H1 (cell line): Measurements from ENCODE around the gene LSM2. TPM values are rescaled to one million over a fixed set of nuclear protein-coding genes. Genes with fewer than 3 reads are reported as not detected.
A peak's percentile ranks its signal among the peaks of the same experiment; 100 is the strongest.

Source experiments
- CTCF ChIA-PET: fragments of 300-600 bp; sonication (Branson Sonifier 250); formaldehyde crosslinking; loops from one replicate; lab custom pipeline; 2021; ENCODE audit not compliant: partially characterized antibody; lab: Charles Lee
- POLR2A ChIA-PET: fragments of 300-600 bp; sonication (Branson Sonifier 250); formaldehyde crosslinking; loops from one replicate; lab custom pipeline; 2021; ENCODE audit warnings: inconsistent platforms; ENCODE audit not compliant: partially characterized antibody; lab: Charles Lee
- DNase-seq, 2 experiments: peaks; one replicate each; pipeline versions ENCODE4 v3.0.0 to v3.0.0-alpha.2; 2010 to 2022; ENCODE audit warnings: low spot score in 2 of 2, low read depth in 1 of 2, mixed read lengths in 1 of 2
- FAIRE-seq: peaks from 2 replicates; lab custom pipeline; 2011; peaks lifted over from hg19 to GRCh38; lab: Jason Lieb, UNC
- H2AFZ ChIP-seq: 2 replicates; pipeline ENCODE4 v1.8.1; 2012; ENCODE audit warnings: low read length, inconsistent platforms
- H2AK5ac ChIP-seq: 2 replicates; pipeline ENCODE4 v1.6.1; 2013; ENCODE audit warnings: low read depth, low read length
- H2BK120ac ChIP-seq: replicated peaks from 2 replicates; pipeline ENCODE3; 2013; ENCODE audit warnings: low read depth, low read length, inconsistent platforms
- H2BK12ac ChIP-seq: 2 replicates; pipeline ENCODE4 v1.6.1; 2013; ENCODE audit warnings: low read depth, low read length
- H2BK15ac ChIP-seq: 2 replicates; pipeline ENCODE4 v1.6.1; 2013; ENCODE audit warnings: low read length
- H2BK20ac ChIP-seq: 2 replicates; pipeline ENCODE4 v1.6.1; 2013; ENCODE audit warnings: low read length
- H2BK5ac ChIP-seq: 2 replicates; pipeline ENCODE4 v1.6.1; 2013; ENCODE audit warnings: low read depth, low read length
- H3K14ac ChIP-seq: 2 replicates; pipeline ENCODE4 v1.6.1; 2013; ENCODE audit warnings: inconsistent platforms; ENCODE audit not compliant: insufficient read length
- H3K18ac ChIP-seq: 2 replicates; pipeline ENCODE4 v1.6.1; 2013; ENCODE audit warnings: low read length; ENCODE audit errors: extremely low read depth
- H3K23ac ChIP-seq: 2 replicates; pipeline ENCODE4 v1.6.1; 2013; ENCODE audit warnings: inconsistent platforms; ENCODE audit not compliant: insufficient read length
- H3K23me2 ChIP-seq: 2 replicates; pipeline ENCODE4 v1.6.1; 2013; ENCODE audit warnings: low read depth, low read length
- H3K27ac ChIP-seq: 2 replicates; pipeline ENCODE4 v1.6.1; 2011; ENCODE audit warnings: low read depth, low read length, inconsistent platforms
- H3K27me3 ChIP-seq, 4 experiments: replicated peaks in 1 of 4; 1 replicate in 1 of 4; 2 replicates in 3 of 4; pipeline versions ENCODE4 v1.6.1 to v1.8.1; 2011 to 2013; ENCODE audit warnings: low read length in 3 of 4, mild to moderate bottlenecking in 3 of 4, inconsistent platforms in 2 of 4, mixed read lengths in 2 of 4, moderate library complexity in 1 of 4; ENCODE audit not compliant: control insufficient read depth in 3 of 4, insufficient read depth in 3 of 4; ENCODE audit errors: extremely low read depth in 1 of 4
- H3K36me3 ChIP-seq, 4 experiments: 2 replicates each; pipeline versions ENCODE4 v1.6.1 to v1.8.1; 2011 to 2013; ENCODE audit warnings: mild to moderate bottlenecking in 4 of 4, low read length in 3 of 4, moderate library complexity in 2 of 4, control low read depth in 1 of 4, inconsistent platforms in 1 of 4; ENCODE audit not compliant: insufficient read depth in 4 of 4, control insufficient read depth in 2 of 4
- H3K4ac ChIP-seq: replicated peaks from 2 replicates; pipeline ENCODE3; 2013; ENCODE audit warnings: low read length, low read depth, mixed read lengths, inconsistent platforms; ENCODE audit not compliant: insufficient read length
- H3K4me1 ChIP-seq, 4 experiments: replicated peaks in 1 of 4; 1 replicate in 1 of 4; 2 replicates in 3 of 4; pipeline versions ENCODE4 v1.6.1 to v1.8.1; 2011 to 2013; ENCODE audit warnings: low read length in 3 of 4, inconsistent platforms in 2 of 4, mixed read lengths in 1 of 4; ENCODE audit not compliant: insufficient read depth in 4 of 4, control insufficient read depth in 3 of 4
- H3K4me2 ChIP-seq, 2 experiments: 2 replicates each; pipeline versions ENCODE4 v1.6.1 to v1.8.1; 2011 to 2013; ENCODE audit warnings: low read depth in 2 of 2, low read length in 2 of 2, control low read depth in 1 of 2, inconsistent platforms in 1 of 2, mild to moderate bottlenecking in 1 of 2; ENCODE audit not compliant: insufficient read depth in 1 of 2
- H3K4me3 ChIP-seq, 4 experiments: fragments of 200-600, 300-600 bp in 1 of 4; sonication (generic), shearing (Covaris generic), sonication (Bioruptor Twin) in 1 of 4; 2 replicates each; pipeline versions ENCODE4 v1.5.1 to v1.8.1; 2011 to 2016; ENCODE audit warnings: low read length in 4 of 4, low read depth in 3 of 4, control low read depth in 2 of 4, inconsistent platforms in 2 of 4, mild to moderate bottlenecking in 2 of 4, mixed read lengths in 1 of 4, moderate library complexity in 1 of 4; ENCODE audit not compliant: insufficient read depth in 2 of 4; ENCODE audit errors: extremely low read depth in 1 of 4
- H3K56ac ChIP-seq: replicated peaks from 2 replicates; pipeline ENCODE3; 2013; ENCODE audit warnings: low read depth, mild to moderate bottlenecking, mixed read lengths, low read length, inconsistent platforms; ENCODE audit not compliant: insufficient read length
- H3K79me1 ChIP-seq: 2 replicates; pipeline ENCODE4 v1.6.1; 2013; ENCODE audit warnings: low read depth, low read length, control low read depth
- H3K79me2 ChIP-seq, 2 experiments: 2 replicates each; pipeline versions ENCODE4 v1.6.1 to v1.8.1; 2012 to 2013; ENCODE audit warnings: low read length in 2 of 2, mild to moderate bottlenecking in 2 of 2, inconsistent platforms in 1 of 2; ENCODE audit not compliant: insufficient read depth in 2 of 2, control insufficient read depth in 1 of 2
- H3K9ac ChIP-seq, 4 experiments: replicated peaks in 1 of 4; 1 replicate in 1 of 4; 2 replicates in 3 of 4; pipeline versions ENCODE4 v1.6.1 to v1.8.1; 2011 to 2013; ENCODE audit warnings: low read depth in 3 of 4, low read length in 3 of 4, control low read depth in 2 of 4, mild to moderate bottlenecking in 2 of 4, moderate library complexity in 2 of 4, inconsistent platforms in 1 of 4; ENCODE audit errors: extremely low read depth in 1 of 4
- H3K9me3 ChIP-seq, 2 experiments: 2 replicates each; pipeline versions ENCODE4 v1.6.1 to v1.8.1; 2012 to 2013; ENCODE audit warnings: mild to moderate bottlenecking in 2 of 2, moderate library complexity in 2 of 2, control low read depth in 1 of 2, inconsistent platforms in 1 of 2, low read depth in 1 of 2, low read length in 1 of 2, mixed read lengths in 1 of 2; ENCODE audit not compliant: insufficient read depth in 2 of 2
- H4K20me1 ChIP-seq, 2 experiments: replicated peaks in 1 of 2; 2 replicates each; pipeline versions ENCODE3 to v1.8.1; 2011 to 2013; ENCODE audit warnings: inconsistent platforms in 2 of 2, low read length in 2 of 2, mild to moderate bottlenecking in 1 of 2; ENCODE audit not compliant: insufficient read depth in 2 of 2, control insufficient read depth in 1 of 2
- H4K5ac ChIP-seq: 2 replicates; pipeline ENCODE4 v1.6.1; 2013; ENCODE audit warnings: low read length, low read depth, mixed read lengths, inconsistent platforms; ENCODE audit not compliant: insufficient read length
- H4K8ac ChIP-seq: 2 replicates; pipeline ENCODE4 v1.8.0; 2013; ENCODE audit warnings: mild to moderate bottlenecking, moderate library complexity, low read length, inconsistent platforms; ENCODE audit not compliant: insufficient read depth; ENCODE audit errors: extremely low read depth
- H4K91ac ChIP-seq: replicated peaks from 2 replicates; pipeline ENCODE3; 2013; ENCODE audit warnings: low read length, mixed read lengths, inconsistent platforms; ENCODE audit not compliant: insufficient read length
- BACH1 ChIP-seq: IDR thresholded peaks from 2 replicates; pipeline ENCODE4 v1.6.1; 2012; ENCODE audit warnings: low read length, improper control_type of control experiment
- POLR2A ChIP-seq, 2 experiments: IDR thresholded peaks; 1 replicate in 1 of 2; 2 replicates in 1 of 2; pipeline ENCODE4 v1.6.1; 2011; ENCODE audit warnings: low read depth in 2 of 2, low read length in 2 of 2, mild to moderate bottlenecking in 2 of 2; ENCODE audit errors: control extremely low read depth in 1 of 2
- POU5F1 ChIP-seq: IDR thresholded peaks from 2 replicates; pipeline ENCODE4 v1.6.1; 2011; ENCODE audit warnings: low read depth, mild to moderate bottlenecking, low read length, moderate library complexity
- RBBP5 ChIP-seq: IDR thresholded peaks from 2 replicates; pipeline ENCODE4 v1.7.1; 2012; ENCODE audit warnings: low read depth, mild to moderate bottlenecking, inconsistent platforms, low read length, moderate library complexity, borderline replicate concordance
- SIN3A ChIP-seq, 2 experiments: IDR thresholded peaks in 1 of 2; conservative IDR thresholded peaks in 1 of 2; 2 replicates each; pipeline ENCODE4 v1.6.1; 2011 to 2012; ENCODE audit warnings: low read length in 2 of 2, improper control_type of control experiment in 1 of 2, low read depth in 1 of 2, mild to moderate bottlenecking in 1 of 2
- SUZ12 ChIP-seq: fragments of 200-600 bp; sonication (generic); IDR thresholded peaks from 2 replicates; pipeline ENCODE4 v1.6.1; 2012; ENCODE audit warnings: mild to moderate bottlenecking, inconsistent platforms, low read length, moderate library complexity, mixed read lengths
- YY1 ChIP-seq: IDR thresholded peaks from 2 replicates; pipeline ENCODE4 v1.6.1; 2011; ENCODE audit warnings: low read depth, mild to moderate bottlenecking, low read length
- WGBS, 2 experiments: shearing (Covaris generic) in 1 of 2; methylation state at CpG; one replicate each; pipeline versions ENCODE4 v1.1.6 to v1.1.7; 2013 to 2015; ENCODE audit warnings: low lambda C conversion rate in 2 of 2, mixed read lengths in 2 of 2, inconsistent platforms in 1 of 2, low coverage in 1 of 2, missing lambda C conversion rate in 1 of 2; ENCODE audit not compliant: insufficient replicate concordance in 2 of 2, insufficient coverage in 1 of 2, insufficient read length in 1 of 2; ENCODE audit errors: extremely low coverage in 1 of 2, missing lambda C conversion rate in 1 of 2; 5-methylcytosine and 5-hydroxymethylcytosine counted together
- polyA plus RNA-seq, 7 experiments: library from polyadenylated mRNA; depleted of rRNA in 3 of 7; stranded (reverse) in 5 of 7; unstranded in 2 of 7; fragments of >200 nt in 5 of 7; fragments of 200-250 nt in 2 of 7; gene quantifications; 1 replicate in 5 of 7; 2 replicates in 1 of 7; 4 replicates in 1 of 7; pipeline versions ENCODE4 v1.2.1 to v1.2.3, GENCODE V29; 2011 to 2013; ENCODE audit warnings: missing spikeins in 2 of 7, mixed read lengths in 2 of 7
- total RNA-seq: library from RNA; stranded (reverse); fragmentation: NEBNext Ultra II Directional; extraction: Animal tissue kit (Norgen Biotek cat#: 25700); gene quantifications from 2 replicates; pipeline ENCODE4 v1.2.1, GENCODE V29; 2021
- TF ChIP-seq, protein P1 (sequence below), 3 experiments: IDR thresholded peaks; 1 replicate in 2 of 3; 2 replicates in 1 of 3; pipeline versions ENCODE4 v1.5.1 to v1.6.1; 2011; ENCODE audit warnings: low read length in 3 of 3, mild to moderate bottlenecking in 3 of 3, inconsistent platforms in 2 of 3, low read depth in 1 of 3, moderate library complexity in 1 of 3; ENCODE audit not compliant: insufficient read depth in 1 of 3; ENCODE audit errors: control extremely low read depth in 1 of 3

The LSM2 gene
- total and polyA plus RNA-seq, 2 of the 8 experiments (the other 6 are each of a cell fraction or from before 2014, with no cell fraction given), result 127 to 168 TPM

DNA sequence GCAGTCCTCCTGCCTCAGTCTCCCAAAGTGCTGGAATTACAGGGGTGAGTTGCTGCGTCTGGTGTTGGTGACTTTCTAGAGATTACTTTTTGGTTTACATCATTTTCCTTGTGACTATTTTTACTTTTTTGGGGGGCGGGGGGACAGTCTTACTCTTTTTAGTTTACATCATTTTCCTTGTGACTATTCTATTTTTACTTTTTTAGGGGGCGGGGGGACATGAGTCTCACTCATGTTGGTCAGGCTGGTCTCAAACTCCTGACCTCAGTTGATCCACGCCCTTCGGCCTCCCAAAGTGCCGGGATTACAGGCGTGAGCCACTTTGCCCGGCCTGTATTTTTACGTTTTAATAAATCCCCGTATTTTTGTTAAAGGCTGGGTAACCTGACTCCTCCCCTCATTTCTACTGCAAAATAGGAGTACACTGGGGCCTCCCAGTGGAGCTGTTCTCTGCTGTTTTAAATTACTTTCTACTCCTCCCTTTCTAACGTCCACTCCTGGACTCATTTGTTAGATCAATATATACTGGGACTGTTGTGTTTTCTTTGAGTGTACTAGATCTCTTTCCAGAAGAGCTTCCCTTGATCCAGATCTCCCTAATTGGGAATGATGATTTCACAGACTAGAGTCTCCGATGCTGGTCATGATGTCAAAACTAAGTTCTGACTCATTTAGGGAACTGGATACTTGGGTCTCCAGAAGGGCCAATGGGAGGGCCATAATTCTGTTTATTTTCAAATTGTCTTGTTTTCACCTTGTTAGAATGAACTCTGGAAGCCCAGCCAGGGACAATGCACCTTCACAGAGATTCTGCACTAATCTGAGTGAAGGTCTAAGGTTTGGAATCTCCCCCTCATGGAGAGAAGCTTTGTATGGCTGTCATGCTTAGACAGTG, 30.0 kb upstream of the LSM2 start:
- H2BK20ac ChIP-seq, result no peak overlapping the region
- no peak overlapping the region for H4K5ac ChIP-seq
- H4K8ac ChIP-seq, result no peak overlapping the region
- no peak overlapping the region for H3K23ac ChIP-seq
- H2BK12ac ChIP-seq, result no peak overlapping the region
- FAIRE-seq (no peak), DNase-seq (no peak)
- H3K23me2 ChIP-seq, result peaks cover 15% of the 10 kb centered on the region
- peaks cover 3% of the 10 kb centered on the region; the same call in 1 of the 2 replicates for H3K79me1 ChIP-seq
- H3K9me3 ChIP-seq, result no peaks in the 10 kb centered on the region
- peak overlapping the region; percentile 2; the same call in 1 of the 2 replicates for H3K27ac ChIP-seq
- peak overlapping the region; percentile 70 to 99 (median 92) for H3K4me3 ChIP-seq
- peak overlapping the region; percentile 84 to 99 for H3K4me2 ChIP-seq
- H2BK5ac ChIP-seq, result 0 out of 2 replicates have a peak overlapping the region, but pooled peaks have one; percentile 32
- H3K56ac ChIP-seq, result peak overlapping the region; percentile 79
- H4K91ac ChIP-seq, result no peak overlapping the region
- H3K9ac ChIP-seq, result peak overlapping the region; percentile 58 to 96 (median 84)
- peak overlapping the region; percentile 12 for H3K4ac ChIP-seq
- peaks cover 2 to 9% (median 6%) of the 10 kb centered on the region in 4 experiments; a peak in 4 of 7 replicates for H3K4me1 ChIP-seq
- 37% methylated on average over 12 of the region's 12 CpGs; no CpG with 5 or more reads in 1 of the 2 experiments for WGBS, 2 experiments
- no peak overlapping the region for H3K14ac ChIP-seq
- peaks cover 17 to 38% of the 10 kb centered on the region in 2 experiments for H3K79me2 ChIP-seq
- H2AFZ ChIP-seq, result no peak overlapping the region
- H3K18ac ChIP-seq, result peak overlapping the region; percentile 4; the same call in 1 of the 2 replicates
- 0 out of 4 replicates have a peak, but pooled peaks of 1 of the 2 experiments have one; percentile 22 for TF ChIP-seq SIN3A (conservative IDR thresholded peaks at IDR 0.05 in 1 of 2, IDR thresholded peaks at IDR 0.05 in 1 of 2; ENCODE audit: low read depth in 1 of 2, low read length in 2 of 2)
- TF ChIP-seq POLR2A (IDR thresholded peaks at IDR 0.05; ENCODE audit: control extremely low read depth in 1 of 2, low read depth in 2 of 2, low read length in 2 of 2), result peak in 1 of 2 experiments; percentile 42; a peak in 1 of 3 replicates
- TF ChIP-seq, protein P1, sequence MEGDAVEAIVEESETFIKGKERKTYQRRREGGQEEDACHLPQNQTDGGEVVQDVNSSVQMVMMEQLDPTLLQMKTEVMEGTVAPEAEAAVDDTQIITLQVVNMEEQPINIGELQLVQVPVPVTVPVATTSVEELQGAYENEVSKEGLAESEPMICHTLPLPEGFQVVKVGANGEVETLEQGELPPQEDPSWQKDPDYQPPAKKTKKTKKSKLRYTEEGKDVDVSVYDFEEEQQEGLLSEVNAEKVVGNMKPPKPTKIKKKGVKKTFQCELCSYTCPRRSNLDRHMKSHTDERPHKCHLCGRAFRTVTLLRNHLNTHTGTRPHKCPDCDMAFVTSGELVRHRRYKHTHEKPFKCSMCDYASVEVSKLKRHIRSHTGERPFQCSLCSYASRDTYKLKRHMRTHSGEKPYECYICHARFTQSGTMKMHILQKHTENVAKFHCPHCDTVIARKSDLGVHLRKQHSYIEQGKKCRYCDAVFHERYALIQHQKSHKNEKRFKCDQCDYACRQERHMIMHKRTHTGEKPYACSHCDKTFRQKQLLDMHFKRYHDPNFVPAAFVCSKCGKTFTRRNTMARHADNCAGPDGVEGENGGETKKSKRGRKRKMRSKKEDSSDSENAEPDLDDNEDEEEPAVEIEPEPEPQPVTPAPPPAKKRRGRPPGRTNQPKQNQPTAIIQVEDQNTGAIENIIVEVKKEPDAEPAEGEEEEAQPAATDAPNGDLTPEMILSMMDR (IDR thresholded peaks at IDR 0.05; ENCODE audit: control extremely low read depth in 1 of 3, insufficient read depth in 1 of 3, low read depth in 1 of 3, low read length in 3 of 3), result no peak
- TF ChIP-seq POU5F1, result no peak
- no peak for TF ChIP-seq BACH1
- TF ChIP-seq YY1, result no peak
- TF ChIP-seq RBBP5, result no peak
- TF ChIP-seq SUZ12, result no peak
- H2AK5ac ChIP-seq, result no peak overlapping the region
- CTCF ChIA-PET, result interaction anchor here (0.6 to 4.5 kb wide), 6 partner anchors 10 to 71 kb away, joined by 3 to 15 read pairs (median 6); partner anchors contain the start of genes HSPA1B and NEU1
- no peak overlapping the region for H2BK120ac ChIP-seq
- H3K36me3 ChIP-seq, result peaks cover 34 to 62% (median 48%) of the 10 kb centered on the region in 4 experiments
- no peaks in the 10 kb centered on the region for H3K27me3 ChIP-seq
- POLR2A ChIA-PET, result interaction anchor here (0.7 to 11.4 kb wide), 28 partner anchors 11 to 239 kb away, joined by 3 to 189 read pairs (median 6); partner anchors contain the start of genes BAG6, C6orf47, DXO and GPANK1
- H2BK15ac ChIP-seq, result no peak overlapping the region
- H4K20me1 ChIP-seq, result peaks cover 18 to 22% of the 10 kb centered on the region in 2 experiments
